Measurements from ENCODE around the gene ZNF566.
A peak's percentile ranks its signal among the peaks of the same experiment; 100 is the strongest.

ZNF566 gene

GRCh38 chr19:36436531-36436930, 52.8 kb downstream of the ZNF566 start:
- DNase-seq = no peak

GRCh38 chr19:36423925-36424324, 65.4 kb downstream of the ZNF566 start:
- DNase-seq = no peak

GRCh38 chr19:36421749-36422481, 67.4 kb downstream of the ZNF566 start:
- DNase-seq = no peak

- DNase-seq = no peak
Observed at GRCh38 chr19:36420961-36421748, 68.2 kb downstream of the ZNF566 start.

GRCh38 chr19:36418287-36419001, 70.9 kb downstream of the ZNF566 start, which contains the start of gene ZFP82:
Gene ZFP82, minus strand, starts transcription at chr19:36418644. Its CDS starts 8,855 bp downstream, at chr19:36409789.
- DNase-seq = peak; percentile 93

- DNase-seq = no peak
Observed at GRCh38 chr19:36417752-36418286, 71.5 kb downstream of the ZNF566 start.

- DNase-seq = no peak
Observed at GRCh38 chr19:36409841-36410240, 79.5 kb downstream of the ZNF566 start.

- no peak for DNase-seq
Observed at GRCh38 chr19:36408101-36408500, 81.3 kb downstream of the ZNF566 start.

- no peak for DNase-seq
Observed at GRCh38 chr19:36404498-36404897, 84.9 kb downstream of the ZNF566 start.

GRCh38 chr19:36401475-36401874, 87.9 kb downstream of the ZNF566 start:
- no peak for DNase-seq

GRCh38 chr19:36398571-36398970, 90.8 kb downstream of the ZNF566 start:
- no peak for DNase-seq
